GM23338 (cell line): ENCODE results near the gene PTGR3. TPM values are rescaled to one million over a fixed set of nuclear protein-coding genes. Genes with fewer than 3 reads are reported as not detected.

Source experiments
- ATAC-seq: fragments of 200-7000 bp; cut with Tn5 transposase; 3 replicates; pipeline ENCODE4 v1.9.1; 2020
- DNase-seq: peaks from one replicate; pipeline ENCODE4 v3.0.0-alpha.2; 2015; ENCODE audit warnings: low spot score
- H2AFZ ChIP-seq: fragments of 200-600 bp; sonication (generic); 2 replicates; pipeline ENCODE4 v1.8.0; 2016; ENCODE audit warnings: antibody characterized with exemption, mild to moderate bottlenecking, moderate library complexity
- H3F3A ChIP-seq: fragments of 200-600 bp; sonication (generic); replicated peaks from 2 replicates; pipeline ENCODE4 v1.8.0; 2017; ENCODE audit warnings: antibody characterized with exemption, mixed run types, low read depth
- H3K27ac ChIP-seq: fragments of 200-600 bp; sonication (generic); 2 replicates; pipeline ENCODE4 v1.6.1; 2016; ENCODE audit warnings: low read depth
- H3K27me3 ChIP-seq: fragments of 200-600 bp; sonication (generic); 2 replicates; pipeline ENCODE4 v1.8.0; 2016; ENCODE audit warnings: mild to moderate bottlenecking, mixed run types, moderate library complexity; ENCODE audit not compliant: insufficient read depth
- H3K36me3 ChIP-seq: fragments of 200-600 bp; sonication (generic); 2 replicates; pipeline ENCODE4 v1.8.0; 2016; ENCODE audit warnings: mild to moderate bottlenecking; ENCODE audit not compliant: insufficient read depth
- H3K4me1 ChIP-seq: fragments of 200-600 bp; sonication (generic); 2 replicates; pipeline ENCODE4 v1.8.0; 2016; ENCODE audit warnings: mild to moderate bottlenecking, moderate library complexity; ENCODE audit not compliant: insufficient read depth
- H3K4me2 ChIP-seq: fragments of 200-600 bp; sonication (generic); 2 replicates; pipeline ENCODE4 v1.7.1; 2017; ENCODE audit warnings: mixed run types
- H3K4me3 ChIP-seq: fragments of 200-600 bp; sonication (generic); 2 replicates; pipeline ENCODE4 v1.6.1; 2016; ENCODE audit warnings: mixed run types
- H3K79me2 ChIP-seq: fragments of 200-600 bp; sonication (generic); replicated peaks from 2 replicates; pipeline ENCODE4 v1.8.0; 2017; ENCODE audit warnings: mild to moderate bottlenecking; ENCODE audit not compliant: insufficient read depth
- H3K9me2 ChIP-seq: fragments of 200-600 bp; sonication (generic); 2 replicates; pipeline ENCODE4 v1.8.0; 2017; ENCODE audit not compliant: insufficient read depth
- H4K20me1 ChIP-seq: fragments of 200-600 bp; sonication (generic); replicated peaks from 2 replicates; pipeline ENCODE4 v1.8.0; 2017; ENCODE audit warnings: mild to moderate bottlenecking; ENCODE audit not compliant: insufficient read depth
- H3K27ac Mint-ChIP-seq: 2 replicates; pipeline ENCODE4 v1.8.0; 2020; ENCODE audit warnings: inconsistent platforms, mild to moderate bottlenecking, moderate library complexity, mixed read lengths
- H3K27me3 Mint-ChIP-seq: 3 replicates; pipeline ENCODE4 v1.8.0; 2022; ENCODE audit warnings: low read depth, mild to moderate bottlenecking, moderate library complexity, mixed read lengths, inconsistent platforms; ENCODE audit not compliant: insufficient read depth, poor library complexity
- H3K36me3 Mint-ChIP-seq: 3 replicates; pipeline ENCODE4 v1.8.0; 2021; ENCODE audit warnings: low read depth, mild to moderate bottlenecking, inconsistent platforms, moderate library complexity, mixed read lengths
- H3K4me1 Mint-ChIP-seq: 3 replicates; pipeline ENCODE4 v1.8.0; 2020; ENCODE audit warnings: mild to moderate bottlenecking, inconsistent platforms, mixed read lengths
- H3K4me3 Mint-ChIP-seq: 3 replicates; pipeline ENCODE4 v1.8.0; 2021; ENCODE audit warnings: moderate library complexity, mild to moderate bottlenecking, inconsistent platforms, mixed read lengths
- H3K9me3 Mint-ChIP-seq: 3 replicates; pipeline ENCODE4 v1.8.0; 2020; ENCODE audit warnings: moderate library complexity, mild to moderate bottlenecking, inconsistent platforms, mixed read lengths
- CTCF ChIP-seq, 2 experiments: fragments of 200-600 bp in 1 of 2; sonication (generic) in 1 of 2; conservative IDR thresholded peaks; 2 replicates each; pipeline versions ENCODE4 v1.5.1 to v1.6.1; 2016 to 2017; ENCODE audit warnings: antibody characterized with exemption in 2 of 2, low read depth in 2 of 2, mild to moderate bottlenecking in 2 of 2, moderate library complexity in 1 of 2
- NANOG ChIP-seq: IDR thresholded peaks from 2 replicates; pipeline ENCODE4 v1.6.1; 2016; ENCODE audit warnings: antibody characterized with exemption, borderline replicate concordance
- REST ChIP-seq: IDR thresholded peaks from one replicate; pipeline ENCODE4 v1.6.1; 2018; ENCODE audit warnings: antibody characterized with exemption; ENCODE audit not compliant: unreplicated experiment
- ZNF462 ChIP-seq: fragments of 250-450 bp; sonication (Bioruptor Pico); IDR thresholded peaks from 2 replicates; pipeline ENCODE4 v1.5.0; 2020; ENCODE audit warnings: mild to moderate bottlenecking, moderate library complexity
- polyA plus RNA-seq: library from polyadenylated mRNA; unstranded; fragments of >200 nt; fragmentation: Nextera tagmentation; extraction: Ambion mirVana; gene quantifications from 2 replicates; pipeline ENCODE4 v1.2.1, GENCODE V29; 2016
- total RNA-seq: library from RNA; depleted of rRNA; stranded (reverse); fragments of >200 nt; shearing (Covaris generic); gene quantifications from 2 replicates; pipeline ENCODE4 v1.2.3, GENCODE V29; 2014

The PTGR3 gene
- total and polyA plus RNA-seq, 2 experiments from 2014 or later = 0.84 to 1.5 TPM

GRCh38 chr18:75231053-75231406 is 22.1 kb upstream of the PTGR3 start:
- DNase-seq (no peak), ATAC-seq (no peak)
- Histone ChIP-seq H3K27ac (no peak overlapping the region), H2AFZ (no peak overlapping the region), H3F3A (no peaks in the 10 kb centered on the region), H3K4me1 (no peaks in the 10 kb centered on the region), H3K4me2 (no peak overlapping the region), H3K36me3 (no peaks in the 10 kb centered on the region), H3K27me3 (no peaks in the 10 kb centered on the region), H3K79me2 (no peaks in the 10 kb centered on the region), H3K9me2 (no peaks in the 10 kb centered on the region), H4K20me1 (no peaks in the 10 kb centered on the region), H3K4me3 (no peak overlapping the region)
- 0 out of 3 replicates have a peak, but pooled peaks cover 3% of the 10 kb centered on the region for H3K4me1 Mint-ChIP-seq
- H3K4me3 Mint-ChIP-seq = no peak overlapping the region
- H3K9me3 Mint-ChIP-seq = no peaks in the 10 kb centered on the region
- peaks cover 5% of the 10 kb centered on the region for H3K27me3 Mint-ChIP-seq
- TF ChIP-seq CTCF (conservative IDR thresholded peaks at IDR 0.05; ENCODE audit: low read depth in 2 of 2) = no peak
- no peak for TF ChIP-seq NANOG
- TF ChIP-seq REST = no peak
- TF ChIP-seq ZNF462 (CRISPR knock-in tag) = no peak
- no peak overlapping the region for H3K27ac Mint-ChIP-seq
- H3K36me3 Mint-ChIP-seq = no peaks in the 10 kb centered on the region
